T-helper 1 cell treated with Interleukin-12 subunit alpha and Interleukin-12 subunit beta and Interleukin-4 antibody, amounts not matched to agents 30 ng/mL and 1 ng/mL, for 36 hours (primary cell): ENCODE results near the gene STX1A. TPM values are rescaled to one million over a fixed set of nuclear protein-coding genes. Genes with fewer than 3 reads are reported as not detected.
"Not testable (repeated sequence)": the region's sequence is repeated elsewhere in the genome, so short reads cannot be mapped to it uniquely, and the experiment has no call there.

ENCODE experiments used
- intact Hi-C: fragments of 100-400 bp; cut with micrococcal nuclease; formaldehyde crosslinking; loops from one replicate; pipeline ENCODE4 v1.15.1; 2024
- total RNA-seq: library from RNA; stranded (reverse); gene quantifications from 2 replicates; pipeline ENCODE4 v1.2.3, GENCODE V29; 2022

STX1A gene
- total RNA-seq, 1 donor from 2014 or later = 16.4 TPM

DNA sequence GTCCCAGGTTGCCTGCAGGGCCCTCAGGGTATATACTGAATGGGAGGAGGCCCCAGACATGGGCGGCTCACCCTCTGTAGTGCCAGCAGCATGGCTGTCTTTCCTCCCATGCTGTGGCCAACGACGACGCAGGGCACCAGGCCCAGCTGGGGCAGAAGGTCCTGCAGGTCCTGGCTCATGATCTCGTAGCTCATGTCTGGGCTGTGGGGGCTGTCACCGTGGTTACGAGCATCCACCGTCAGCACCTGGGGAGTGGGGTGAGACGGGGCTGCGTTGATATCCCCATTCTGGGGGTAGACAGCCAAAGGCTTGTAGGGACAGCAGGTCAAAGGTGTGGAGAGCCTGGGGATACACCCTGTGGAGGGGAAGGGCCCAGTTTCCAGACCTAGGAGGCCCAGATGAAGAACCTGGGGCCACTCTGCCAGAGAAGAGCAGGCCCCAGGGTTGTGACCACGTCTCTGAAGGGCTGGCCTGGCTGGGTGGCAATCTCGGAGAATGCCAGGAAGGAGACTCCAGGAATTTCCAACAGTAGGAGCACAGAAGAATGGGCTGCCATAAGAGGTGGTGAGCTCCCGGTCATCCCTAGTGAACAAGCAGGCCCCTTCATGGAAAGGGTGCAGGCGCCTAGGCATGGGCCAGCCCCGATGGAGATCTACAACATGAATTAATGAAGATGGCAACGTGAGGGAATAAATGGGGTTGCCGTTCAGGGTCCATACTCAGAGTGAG lies 18.2 kb upstream of the STX1A start:
- intact Hi-C loops = loop anchor here (1.0 to 10.0 kb wide), 15 partner anchors 18 to 909 kb away; partner anchors contain the start of genes BAZ1B, BCL7B, BUD23 and DNAJC30

DNA sequence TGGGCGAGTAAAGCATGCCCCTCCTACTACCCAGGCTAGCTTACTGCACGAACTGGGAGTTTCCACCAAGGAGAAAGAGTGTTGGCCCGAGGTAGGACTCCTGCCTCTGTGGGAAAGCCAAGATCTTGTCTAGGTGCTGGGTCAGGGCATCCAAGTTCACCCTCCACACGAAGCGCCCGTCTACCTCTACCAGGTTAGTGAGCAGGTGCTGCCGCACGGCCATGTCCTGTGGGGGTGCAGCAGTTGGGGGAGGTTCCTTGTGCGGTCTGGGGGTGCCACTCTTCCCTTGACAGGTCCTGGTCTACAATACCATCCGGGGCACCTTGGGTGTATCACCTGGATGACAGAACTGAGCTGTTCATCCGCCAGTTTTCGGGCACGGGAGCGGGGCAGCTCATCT lies 17.4 kb upstream of the STX1A start:
- intact Hi-C loops = loop anchor here (5.0 to 10.0 kb wide), 3 partner anchors 435 to 812 kb away; partner anchors contain the start of genes EIF4H, POM121 and RFC2

DNA sequence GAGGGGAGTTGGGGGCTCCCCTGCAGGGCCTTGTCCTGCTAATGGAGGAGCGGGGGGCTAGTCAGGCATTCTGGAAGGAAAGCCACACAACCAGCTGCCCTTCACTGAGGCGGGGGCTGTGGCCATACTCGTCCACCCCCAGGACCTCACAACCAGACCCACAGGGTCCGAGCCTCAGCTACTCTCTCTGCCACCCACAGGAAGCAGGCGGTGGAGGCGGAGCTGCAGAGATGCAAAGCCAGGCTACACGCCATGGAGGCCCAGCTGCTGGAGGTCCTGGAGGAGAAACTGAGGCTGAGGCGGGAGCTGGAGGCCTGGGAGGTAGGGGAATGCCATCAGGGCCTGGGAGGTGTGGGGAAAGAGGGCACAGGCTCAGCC lies 16.0 kb upstream of the STX1A start:
- intact Hi-C loops = loop anchor here (5.0 to 10.0 kb wide), 3 partner anchors 437 to 811 kb away; partner anchors contain the start of genes EIF4H, POM121 and RFC2

DNA sequence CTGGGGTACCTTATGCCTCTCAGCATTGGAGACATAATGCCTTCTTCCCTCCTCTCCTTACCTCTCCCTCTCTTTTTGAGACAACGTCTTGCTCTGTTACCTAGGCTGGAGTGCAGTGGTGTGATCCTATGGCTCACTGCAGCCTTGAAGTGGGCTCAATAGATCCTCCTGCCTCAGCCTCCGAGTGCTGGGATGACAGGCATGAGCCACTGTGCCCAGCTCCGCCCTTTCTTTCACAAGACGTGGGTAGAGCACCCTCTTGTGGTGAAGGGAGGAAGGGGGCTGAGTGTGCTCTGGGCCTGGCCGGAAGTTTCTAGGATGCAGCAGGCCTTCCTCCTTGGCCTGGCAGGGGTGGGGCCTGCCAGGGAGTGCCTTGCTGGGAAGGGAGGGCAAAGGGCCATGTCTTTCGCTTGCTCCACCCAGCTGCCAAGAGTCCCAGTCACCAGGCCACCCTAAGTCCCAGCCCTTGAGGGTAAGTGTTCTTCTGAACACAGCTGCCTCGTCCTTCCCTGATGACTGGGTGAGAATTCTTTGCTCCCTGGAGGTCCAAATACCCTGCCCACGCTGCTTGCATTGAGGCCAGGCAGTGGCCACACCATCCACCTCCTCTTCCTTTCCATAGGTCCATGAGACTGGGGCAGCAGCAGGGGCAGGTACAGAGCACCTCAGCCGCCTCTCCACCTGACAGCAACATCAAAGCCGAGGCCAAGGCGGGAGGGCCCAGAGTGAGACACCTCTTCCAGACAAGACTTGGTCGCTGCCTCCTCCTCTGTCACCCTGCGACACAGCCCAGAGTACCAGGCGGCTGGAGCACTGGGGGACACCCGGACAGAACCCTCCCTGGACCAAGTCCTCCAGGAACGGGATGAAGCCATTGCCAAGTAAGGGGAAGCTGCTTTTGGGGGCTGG lies 15.4 kb upstream of the STX1A start:
- intact Hi-C loops = loop anchor here (1.0 to 10.0 kb wide), 11 partner anchors 10 to 810 kb away; partner anchors contain the start of genes BAZ1B, BUD23, DNAJC30 and EIF4H

DNA sequence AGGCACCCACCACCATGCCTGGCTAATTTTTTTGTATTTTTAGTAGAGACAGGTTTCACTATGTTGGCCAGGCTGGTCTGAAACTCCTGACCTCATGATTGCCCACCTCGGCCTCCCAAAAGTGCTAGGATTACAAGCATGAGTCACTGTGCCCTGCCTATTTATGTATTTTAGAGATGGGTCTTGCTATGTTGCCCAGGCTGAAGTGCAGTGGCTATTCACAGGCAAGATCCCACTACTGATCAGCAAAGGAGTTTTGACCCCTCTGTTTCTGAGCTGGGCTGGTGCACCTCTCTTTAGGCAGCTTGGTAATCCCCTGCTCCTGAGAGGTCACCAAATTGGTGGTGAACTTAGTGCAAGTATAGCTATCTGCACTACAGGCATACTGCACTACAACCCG lies 12.9 kb upstream of the STX1A start:
- intact Hi-C loops = loop anchor here (10.0 kb wide), 1 partner anchor 808 kb away; the partner anchor contains the start of gene POM121

DNA sequence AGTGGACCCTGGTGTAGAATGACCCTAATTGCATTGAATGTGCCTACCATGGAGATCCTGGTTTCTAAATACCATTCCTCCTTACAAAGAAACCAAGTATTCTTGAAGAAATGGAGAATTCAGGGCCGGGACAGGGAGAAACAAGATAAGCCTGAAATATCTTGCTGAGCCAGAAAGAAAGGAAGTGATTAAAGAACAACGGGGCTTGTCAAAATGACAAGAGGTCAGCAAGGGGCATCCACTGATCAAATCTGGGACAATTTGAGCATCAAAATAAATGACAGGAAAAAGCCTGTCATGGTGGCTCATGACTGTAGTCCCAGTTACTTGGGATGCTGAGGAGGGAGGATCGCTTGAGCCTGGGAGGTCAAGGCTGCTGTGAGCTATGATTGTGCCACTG lies 11.0 kb upstream of the STX1A start:
- intact Hi-C loops = loop anchor here (10.0 kb wide), 1 partner anchor 806 kb away; the partner anchor contains the start of gene POM121

DNA sequence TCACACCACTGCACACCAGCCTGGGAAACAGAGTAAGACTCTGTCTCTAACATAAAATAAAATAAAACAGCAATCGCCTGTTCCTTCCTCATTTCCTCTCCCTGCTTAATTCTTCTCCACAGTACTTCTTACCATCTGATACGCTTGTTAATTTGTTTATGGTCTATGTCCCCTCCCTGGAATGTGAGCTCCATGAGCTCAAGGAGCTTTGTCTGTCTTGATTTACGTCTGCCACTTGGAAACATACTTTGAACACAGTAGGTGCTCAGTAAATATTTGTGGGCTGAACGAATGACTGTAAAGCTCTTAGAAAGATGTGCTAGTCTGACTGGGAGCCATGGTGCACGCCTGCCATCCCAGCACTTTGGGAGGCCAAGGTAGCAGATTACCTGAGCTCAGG lies 9.1 kb upstream of the STX1A start:
- intact Hi-C loops = no loop called here

DNA sequence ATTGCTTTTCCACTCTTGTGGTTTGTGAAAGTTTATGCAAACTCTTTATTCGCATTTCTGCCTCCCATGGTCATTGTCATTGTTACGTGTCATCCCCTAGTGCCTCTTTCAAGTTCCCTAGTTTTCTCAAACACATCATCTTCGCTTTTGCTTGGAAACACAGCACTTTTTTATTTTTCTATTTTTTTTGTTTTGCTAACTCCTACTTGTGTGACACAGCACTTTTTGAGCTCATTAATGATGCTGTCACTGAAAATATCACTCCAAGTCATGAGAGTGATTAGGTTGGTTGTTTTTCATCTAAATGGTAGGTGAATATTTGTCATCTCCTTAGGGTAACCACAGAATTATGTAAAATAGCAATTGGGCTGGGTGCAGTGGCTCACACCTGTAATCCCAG lies 8.5 kb upstream of the STX1A start:
- intact Hi-C loops = no loop called here

DNA sequence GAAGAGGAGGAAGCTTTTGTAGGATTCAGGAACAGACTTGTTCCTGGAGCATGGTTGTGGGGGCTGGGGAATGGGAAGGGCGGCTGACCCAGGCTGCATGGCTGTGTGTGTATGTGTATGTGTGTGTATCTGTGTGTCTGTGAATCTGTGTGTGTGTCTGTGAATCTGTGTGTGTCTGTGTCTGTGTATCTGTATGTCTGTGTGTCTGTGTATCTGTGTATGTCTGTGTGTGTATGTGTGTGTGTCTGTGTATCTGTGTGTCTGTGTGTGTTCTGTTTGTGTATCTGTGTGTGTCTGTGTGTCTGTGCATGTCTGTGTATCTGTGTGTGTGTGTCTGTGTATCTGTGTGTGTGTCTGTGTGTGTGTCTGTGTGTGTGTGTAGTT lies 6.6 kb upstream of the STX1A start:
- intact Hi-C loops = no loop called here

DNA sequence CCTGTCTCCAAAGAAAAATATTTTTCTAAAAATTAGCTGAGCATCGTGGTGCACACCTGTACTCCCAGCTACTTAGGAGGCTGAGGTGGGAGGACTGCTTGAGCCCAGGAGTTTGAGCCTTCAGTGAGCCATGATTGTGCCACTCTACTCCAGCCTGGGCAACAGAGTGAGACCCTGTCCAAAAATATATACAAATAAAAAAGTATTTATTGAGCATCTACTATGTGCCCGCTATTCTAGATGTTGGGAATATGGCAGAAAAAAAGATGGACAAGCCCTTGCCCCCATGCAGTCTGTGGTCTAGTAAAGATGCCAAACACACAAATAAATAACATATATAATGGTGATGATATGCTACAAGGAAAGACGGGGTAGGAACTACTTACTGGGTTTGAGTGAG lies 4.3 kb upstream of the STX1A start:
- intact Hi-C loops = no loop called here

DNA sequence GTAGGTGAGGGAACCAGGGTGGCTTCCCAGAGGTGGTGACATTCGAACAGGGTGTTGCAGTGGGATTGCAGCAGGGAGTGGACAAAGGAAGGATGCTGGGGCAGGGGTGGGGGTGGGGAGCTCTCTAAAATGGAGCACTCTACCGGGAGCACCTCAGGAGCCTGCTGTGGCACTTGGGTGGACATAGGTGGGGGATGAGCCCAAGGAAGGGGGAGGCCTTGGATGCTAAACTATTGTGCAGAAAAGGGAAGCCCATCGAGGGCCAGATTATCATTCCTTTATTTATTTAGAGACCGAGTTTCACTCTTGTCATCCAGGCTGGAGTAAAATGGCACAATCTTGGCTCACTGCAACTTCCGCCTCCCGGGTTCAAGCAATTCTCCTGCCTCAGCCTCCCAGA lies 3.3 kb upstream of the STX1A start:
- intact Hi-C loops = no loop called here

DNA sequence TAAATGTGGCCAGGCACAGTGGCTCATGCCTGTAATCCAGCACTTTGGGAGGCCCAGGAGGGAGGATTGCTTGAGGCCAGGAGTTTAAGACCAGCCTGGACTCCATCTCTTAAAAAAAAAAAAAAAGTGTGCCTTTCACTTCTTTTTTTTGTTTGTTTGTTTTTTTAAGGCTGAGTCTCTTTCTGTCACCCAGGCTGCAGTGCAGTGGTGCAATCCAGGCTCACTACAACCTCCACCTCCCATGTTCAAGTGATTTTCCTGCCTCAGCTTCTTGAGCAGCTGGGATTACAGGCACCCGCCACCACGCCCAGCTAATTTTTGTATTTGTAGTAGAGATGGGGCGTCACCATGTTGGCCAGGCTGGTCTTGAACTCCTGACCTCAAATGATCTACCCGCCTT lies 2.7 kb upstream of the STX1A start:
- intact Hi-C loops = not testable (repeated sequence)

DNA sequence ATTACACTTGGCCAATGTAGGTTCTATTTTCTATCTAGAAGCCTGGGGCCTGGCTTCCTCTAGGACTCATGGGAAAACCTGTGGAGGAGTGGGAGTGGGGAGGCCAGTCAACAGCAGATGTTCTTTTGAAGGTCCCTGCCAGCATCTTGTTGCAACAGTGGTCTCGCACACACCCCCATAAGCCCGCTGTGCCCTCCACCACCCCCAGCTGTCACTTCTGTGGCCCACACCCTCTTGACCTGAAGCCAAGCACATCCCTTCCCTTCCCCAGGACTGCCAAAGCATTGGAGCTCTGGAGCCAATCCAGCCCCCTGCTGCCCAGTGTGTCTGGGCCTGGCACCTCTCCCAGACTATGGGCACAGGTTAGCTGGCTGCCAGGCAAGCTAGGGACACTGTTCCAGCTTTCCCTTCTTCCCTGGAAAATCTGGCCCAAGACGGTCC lies 1.9 kb upstream of the STX1A start:
- intact Hi-C loops = no loop called here

DNA sequence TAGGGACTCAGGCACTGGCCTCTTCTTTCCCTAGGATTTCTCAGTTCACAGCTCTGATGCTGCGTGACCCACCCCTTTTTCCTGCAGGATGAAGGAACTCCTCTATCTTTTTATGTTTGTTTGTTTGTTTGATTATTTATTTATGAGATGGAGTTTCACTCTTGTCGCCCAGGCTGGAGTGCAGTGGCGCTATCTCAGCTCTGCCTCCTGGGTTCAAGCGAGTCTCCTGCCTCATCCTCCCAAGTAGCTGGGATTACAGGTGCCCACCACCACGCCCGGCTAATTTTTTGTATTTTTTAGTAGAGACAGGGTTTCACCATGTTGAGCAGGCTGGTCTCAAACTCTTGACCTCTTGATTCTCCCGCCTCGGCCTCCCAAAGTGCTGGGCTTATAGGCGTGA lies 974 bp upstream of the STX1A start:
- intact Hi-C loops = not testable (repeated sequence)

DNA sequence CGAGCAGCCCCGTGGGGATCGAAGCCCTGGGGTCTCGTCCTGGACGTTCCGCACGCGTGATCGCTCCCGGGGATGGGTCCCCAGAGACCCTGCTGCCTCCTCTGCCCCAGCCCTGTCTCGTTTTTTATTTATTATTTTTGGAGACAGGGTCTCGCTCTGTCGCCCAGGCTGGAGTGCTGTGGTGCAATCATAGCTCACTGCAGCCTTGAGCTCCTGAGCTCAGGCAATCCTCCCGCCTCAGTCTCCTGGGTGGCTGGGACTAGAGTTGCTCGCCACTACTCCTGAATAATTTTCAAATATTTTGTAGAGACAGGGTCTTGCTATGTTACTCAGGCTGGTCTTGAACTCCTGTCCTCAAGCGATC lies 319 bp upstream of the STX1A start:
- intact Hi-C loops = loop anchor here (1.0 to 2.0 kb wide), 5 partner anchors 15 to 197 kb away; partner anchors contain the start of genes ABHD11, BAZ1B, MLXIPL and TBL2

DNA sequence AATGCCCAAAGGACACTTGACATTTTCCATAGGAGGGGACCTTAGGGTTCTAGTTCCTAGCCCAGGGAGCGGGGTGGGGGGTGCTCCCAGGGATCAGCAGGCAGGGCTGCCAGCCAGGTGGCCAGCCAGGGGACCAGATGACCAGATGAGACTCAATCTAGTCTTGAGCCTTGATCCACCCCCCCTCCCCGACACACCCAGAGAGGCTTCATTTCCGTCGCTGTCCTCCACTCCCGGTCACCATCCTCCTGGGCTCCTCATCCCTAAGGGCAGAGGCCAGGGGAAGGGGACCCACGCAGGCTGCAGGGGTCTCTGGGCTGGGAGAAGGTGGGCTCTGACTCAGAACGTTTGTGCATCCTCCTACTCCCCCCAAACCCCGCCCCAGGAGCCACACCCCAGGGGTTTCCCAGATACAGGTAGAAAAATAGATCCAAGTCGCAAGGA lies 1.0 kb downstream of the STX1A start:
- intact Hi-C loops = loop anchor here (1.0 to 2.0 kb wide), 5 partner anchors 12 to 196 kb away; partner anchors contain the start of genes BAZ1B, BCL7B, BUD23 and DNAJC30

DNA sequence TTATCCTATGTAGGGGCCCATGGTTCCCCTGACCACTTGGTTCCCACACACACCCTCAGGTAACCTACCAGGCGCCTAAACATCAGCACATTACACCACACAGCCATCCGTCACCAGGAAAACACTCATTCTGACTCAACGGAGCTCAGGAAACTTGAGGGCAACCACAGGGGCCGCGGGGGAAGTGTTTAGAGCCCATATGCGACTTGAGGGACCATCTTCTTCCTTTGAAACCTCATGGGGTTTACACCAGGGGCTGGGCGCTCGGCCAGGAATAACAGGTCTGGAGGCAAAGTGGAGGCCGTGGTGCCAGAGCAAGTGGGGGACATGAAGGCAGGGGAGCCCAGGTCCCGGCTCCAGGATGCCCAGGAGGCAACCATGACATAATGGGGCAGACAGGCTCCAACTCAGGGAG lies 1.5 kb downstream of the STX1A start:
- intact Hi-C loops = loop anchor here (1.0 to 2.0 kb wide), 5 partner anchors 12 to 195 kb away; partner anchors contain the start of genes BAZ1B, BCL7B, BUD23 and DNAJC30

DNA sequence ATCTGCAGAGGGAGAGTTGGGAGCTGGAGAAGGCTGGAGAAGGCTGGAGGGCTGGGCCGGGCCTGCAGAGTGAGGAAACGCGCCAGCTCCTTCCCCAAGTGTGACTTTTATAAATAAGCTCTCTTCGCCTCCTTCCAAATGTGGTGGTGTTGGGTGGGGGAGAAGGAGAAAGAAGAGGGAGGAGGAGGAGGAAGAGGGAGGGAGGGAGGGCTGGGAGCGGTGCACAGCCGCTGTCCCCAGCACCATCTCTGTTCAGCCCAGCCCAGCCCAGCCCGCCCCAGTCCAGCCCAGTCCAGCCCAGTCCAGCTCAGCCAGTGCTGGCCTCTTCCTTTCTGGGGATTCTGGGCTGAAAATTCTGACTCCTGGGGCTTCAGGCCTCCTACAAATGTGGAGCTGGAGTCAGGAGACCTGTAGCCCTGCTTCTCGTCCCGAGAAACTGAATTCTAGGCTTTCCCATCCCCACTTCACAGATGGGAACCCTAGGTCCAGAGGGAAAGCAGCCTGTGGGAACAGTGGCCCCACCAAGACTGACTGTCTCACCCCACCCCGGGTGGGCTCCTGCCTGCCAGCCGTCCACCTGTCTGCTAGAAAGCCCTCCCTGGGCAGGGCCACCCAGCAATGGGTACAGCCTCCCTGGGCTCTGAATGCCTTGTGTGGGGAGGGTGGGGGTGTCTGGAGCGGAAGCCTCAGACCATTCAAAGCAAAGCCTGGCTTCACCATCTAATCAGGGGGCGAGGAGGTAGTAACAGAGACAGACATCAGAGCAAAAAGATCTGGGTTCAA lies 2.3 kb downstream of the STX1A start:
- intact Hi-C loops = no loop called here

DNA sequence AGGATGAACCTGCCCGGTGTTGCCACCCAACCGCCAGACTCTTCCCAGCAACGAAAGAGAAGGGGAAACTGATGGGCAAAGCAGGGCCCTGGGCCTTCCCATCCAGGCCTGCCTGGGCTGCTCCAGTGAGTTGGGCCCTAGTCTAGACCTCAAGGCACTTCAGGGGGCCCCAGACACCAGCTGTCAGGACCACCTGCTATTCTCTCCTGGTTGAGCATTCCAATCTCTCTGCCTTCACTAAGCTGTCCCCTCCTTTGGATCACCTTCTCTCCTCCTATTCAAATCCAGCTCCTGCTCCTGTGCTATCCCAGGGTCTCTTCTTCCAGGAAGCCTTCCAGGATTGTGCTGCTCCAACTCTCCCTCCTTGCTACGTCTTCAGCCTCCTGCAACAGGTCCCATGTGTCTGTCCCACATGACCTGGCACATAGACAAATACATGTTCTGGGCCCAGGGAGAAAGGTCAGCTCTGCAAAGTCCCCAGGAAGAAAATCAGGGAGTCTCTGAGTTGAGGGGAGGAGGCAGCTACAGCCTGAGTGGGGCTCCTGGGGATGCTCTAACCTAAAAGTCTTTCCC lies 3.1 kb downstream of the STX1A start:
- intact Hi-C loops = no loop called here

DNA sequence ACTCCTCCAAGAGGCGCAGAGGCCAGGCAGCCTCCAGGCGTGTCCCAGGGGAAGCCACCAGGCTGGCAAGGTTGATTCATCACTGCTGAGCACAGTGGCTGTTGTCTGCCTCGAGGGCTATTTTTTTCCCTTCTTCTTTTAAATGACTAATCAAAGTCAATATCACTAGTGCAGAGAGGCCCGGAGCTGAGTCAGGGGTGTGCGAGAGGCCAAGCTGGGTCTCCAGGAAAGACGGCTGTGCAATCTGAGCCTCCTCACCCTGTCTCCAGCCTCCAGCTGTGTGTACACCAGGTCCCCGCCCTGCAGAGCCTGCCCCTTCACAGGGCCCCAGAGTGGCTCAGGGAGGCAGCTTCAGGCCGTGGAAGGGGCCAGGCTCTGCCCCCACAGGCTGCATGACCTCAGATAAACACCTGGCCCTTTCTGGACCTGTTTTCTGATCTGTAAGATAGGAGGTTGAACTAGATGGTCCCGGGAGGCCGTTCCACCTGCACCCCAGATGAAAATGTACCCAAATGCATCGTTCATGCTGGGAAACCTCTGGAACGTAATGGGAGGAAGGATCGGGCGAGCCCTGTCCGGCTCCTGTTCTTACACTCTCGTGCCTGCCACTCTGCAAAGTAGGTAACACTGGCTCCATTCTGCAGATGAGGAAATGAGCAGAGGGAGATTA lies 3.7 kb downstream of the STX1A start:
- intact Hi-C loops = no loop called here
